GM23338 (cell line): ENCODE data around the gene NEK4. TPM values are rescaled to one million over a fixed set of nuclear protein-coding genes. Genes with fewer than 3 reads are reported as not detected.

Experiments
- ATAC-seq: fragments of 200-7000 bp; cut with Tn5 transposase; 3 replicates; pipeline ENCODE4 v1.9.1; 2020
- DNase-seq: peaks from one replicate; pipeline ENCODE4 v3.0.0-alpha.2; 2015; ENCODE audit warnings: low spot score
- H2AFZ ChIP-seq: fragments of 200-600 bp; sonication (generic); 2 replicates; pipeline ENCODE4 v1.8.0; 2016; ENCODE audit warnings: antibody characterized with exemption, mild to moderate bottlenecking, moderate library complexity
- H3F3A ChIP-seq: fragments of 200-600 bp; sonication (generic); replicated peaks from 2 replicates; pipeline ENCODE4 v1.8.0; 2017; ENCODE audit warnings: antibody characterized with exemption, mixed run types, low read depth
- H3K27ac ChIP-seq: fragments of 200-600 bp; sonication (generic); 2 replicates; pipeline ENCODE4 v1.6.1; 2016; ENCODE audit warnings: low read depth
- H3K27me3 ChIP-seq: fragments of 200-600 bp; sonication (generic); 2 replicates; pipeline ENCODE4 v1.8.0; 2016; ENCODE audit warnings: mild to moderate bottlenecking, mixed run types, moderate library complexity; ENCODE audit not compliant: insufficient read depth
- H3K36me3 ChIP-seq: fragments of 200-600 bp; sonication (generic); 2 replicates; pipeline ENCODE4 v1.8.0; 2016; ENCODE audit warnings: mild to moderate bottlenecking; ENCODE audit not compliant: insufficient read depth
- H3K4me1 ChIP-seq: fragments of 200-600 bp; sonication (generic); 2 replicates; pipeline ENCODE4 v1.8.0; 2016; ENCODE audit warnings: mild to moderate bottlenecking, moderate library complexity; ENCODE audit not compliant: insufficient read depth
- H3K4me2 ChIP-seq: fragments of 200-600 bp; sonication (generic); 2 replicates; pipeline ENCODE4 v1.7.1; 2017; ENCODE audit warnings: mixed run types
- H3K4me3 ChIP-seq: fragments of 200-600 bp; sonication (generic); 2 replicates; pipeline ENCODE4 v1.6.1; 2016; ENCODE audit warnings: mixed run types
- H3K79me2 ChIP-seq: fragments of 200-600 bp; sonication (generic); replicated peaks from 2 replicates; pipeline ENCODE4 v1.8.0; 2017; ENCODE audit warnings: mild to moderate bottlenecking; ENCODE audit not compliant: insufficient read depth
- H3K9me2 ChIP-seq: fragments of 200-600 bp; sonication (generic); 2 replicates; pipeline ENCODE4 v1.8.0; 2017; ENCODE audit not compliant: insufficient read depth
- H4K20me1 ChIP-seq: fragments of 200-600 bp; sonication (generic); replicated peaks from 2 replicates; pipeline ENCODE4 v1.8.0; 2017; ENCODE audit warnings: mild to moderate bottlenecking; ENCODE audit not compliant: insufficient read depth
- H3K27ac Mint-ChIP-seq: 2 replicates; pipeline ENCODE4 v1.8.0; 2020; ENCODE audit warnings: inconsistent platforms, mild to moderate bottlenecking, moderate library complexity, mixed read lengths
- H3K27me3 Mint-ChIP-seq: 3 replicates; pipeline ENCODE4 v1.8.0; 2022; ENCODE audit warnings: low read depth, mild to moderate bottlenecking, moderate library complexity, mixed read lengths, inconsistent platforms; ENCODE audit not compliant: insufficient read depth, poor library complexity
- H3K36me3 Mint-ChIP-seq: 3 replicates; pipeline ENCODE4 v1.8.0; 2021; ENCODE audit warnings: low read depth, mild to moderate bottlenecking, inconsistent platforms, moderate library complexity, mixed read lengths
- H3K4me1 Mint-ChIP-seq: 3 replicates; pipeline ENCODE4 v1.8.0; 2020; ENCODE audit warnings: mild to moderate bottlenecking, inconsistent platforms, mixed read lengths
- H3K4me3 Mint-ChIP-seq: 3 replicates; pipeline ENCODE4 v1.8.0; 2021; ENCODE audit warnings: moderate library complexity, mild to moderate bottlenecking, inconsistent platforms, mixed read lengths
- H3K9me3 Mint-ChIP-seq: 3 replicates; pipeline ENCODE4 v1.8.0; 2020; ENCODE audit warnings: moderate library complexity, mild to moderate bottlenecking, inconsistent platforms, mixed read lengths
- CREB1 ChIP-seq: fragments of 250-450 bp; sonication (Bioruptor Pico); IDR thresholded peaks from 2 replicates; pipeline ENCODE4 v1.5.0; 2020; ENCODE audit warnings: low read depth, mild to moderate bottlenecking, moderate library complexity
- EZH2 ChIP-seq: fragments of 200-600 bp; sonication (generic); IDR thresholded peaks from one replicate; pipeline ENCODE4 v1.8.0; 2017; ENCODE audit warnings: antibody characterized with exemption, mild to moderate bottlenecking, low read depth; ENCODE audit not compliant: unreplicated experiment
- JUNB ChIP-seq: IDR thresholded peaks from one replicate; pipeline ENCODE4 v1.6.1; 2016; ENCODE audit warnings: antibody characterized with exemption; ENCODE audit not compliant: unreplicated experiment
- NANOG ChIP-seq: IDR thresholded peaks from 2 replicates; pipeline ENCODE4 v1.6.1; 2016; ENCODE audit warnings: antibody characterized with exemption, borderline replicate concordance
- POLR2AphosphoS5 ChIP-seq: IDR thresholded peaks from 2 replicates; pipeline ENCODE4 v1.6.1; 2016; ENCODE audit warnings: antibody characterized with exemption, low read depth
- STAT1 ChIP-seq: IDR thresholded peaks from one replicate; pipeline ENCODE4 v1.6.1; 2016; ENCODE audit warnings: antibody characterized with exemption; ENCODE audit not compliant: unreplicated experiment
- ZNF114 ChIP-seq: fragments of 250-450 bp; sonication (Bioruptor Pico); IDR thresholded peaks from 2 replicates; pipeline ENCODE4 v1.5.0; 2020; ENCODE audit warnings: mild to moderate bottlenecking, moderate library complexity
- ZNF331 ChIP-seq: fragments of 250-450 bp; sonication (Bioruptor Pico); IDR thresholded peaks from 2 replicates; pipeline ENCODE4 v1.5.0; 2020; ENCODE audit warnings: low read depth, mild to moderate bottlenecking, moderate library complexity
- polyA plus RNA-seq: library from polyadenylated mRNA; unstranded; fragments of >200 nt; fragmentation: Nextera tagmentation; extraction: Ambion mirVana; gene quantifications from 2 replicates; pipeline ENCODE4 v1.2.1, GENCODE V29; 2016
- total RNA-seq: library from RNA; depleted of rRNA; stranded (reverse); fragments of >200 nt; shearing (Covaris generic); gene quantifications from 2 replicates; pipeline ENCODE4 v1.2.3, GENCODE V29; 2014
- TF ChIP-seq, protein P1 (sequence below): fragments of 250-450 bp; sonication (Bioruptor Pico); IDR thresholded peaks from 2 replicates; pipeline ENCODE4 v1.5.0; 2020; ENCODE audit warnings: mild to moderate bottlenecking, moderate library complexity
- TF ChIP-seq, protein P2 (sequence below), 2 experiments: fragments of 200-600 bp in 1 of 2; sonication (generic) in 1 of 2; conservative IDR thresholded peaks; 2 replicates each; pipeline versions ENCODE4 v1.5.1 to v1.6.1; 2016 to 2017; ENCODE audit warnings: antibody characterized with exemption in 2 of 2, low read depth in 2 of 2, mild to moderate bottlenecking in 2 of 2, moderate library complexity in 1 of 2
- TF ChIP-seq, protein P3 (sequence below): IDR thresholded peaks from one replicate; pipeline ENCODE4 v1.6.1; 2018; ENCODE audit warnings: antibody characterized with exemption; ENCODE audit not compliant: unreplicated experiment

NEK4 gene
- total and polyA plus RNA-seq, 2 experiments from 2014 or later: 8.6 to 42.7 TPM

DNA sequence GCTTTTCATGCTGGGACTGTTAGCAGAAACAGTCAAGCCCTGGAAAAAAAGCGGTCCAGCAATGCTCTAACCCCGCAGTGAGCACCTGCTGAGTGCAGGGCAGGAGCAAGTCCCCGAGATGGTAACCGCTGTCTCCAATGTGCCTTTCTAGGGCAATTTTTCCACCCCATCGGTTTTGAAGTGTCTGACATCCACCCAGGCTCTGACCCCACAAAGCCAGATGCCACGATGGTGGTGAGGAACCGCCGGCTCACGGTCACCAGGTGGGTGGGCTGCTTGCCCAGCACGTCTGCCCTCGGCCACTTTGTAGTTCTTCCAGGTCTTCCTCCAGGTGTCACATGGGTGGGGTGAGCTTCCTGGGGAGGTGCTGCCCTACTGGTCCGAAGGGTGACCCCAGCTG, 20.6 kb upstream of the NEK4 start:
- no peak overlapping the region for H3K4me3 Mint-ChIP-seq
- no peaks in the 10 kb centered on the region for H3K9me2 ChIP-seq
- H3K4me1 Mint-ChIP-seq: no peaks in the 10 kb centered on the region; the same call in 2 of the 3 replicates
- no peaks in the 10 kb centered on the region for H3K27me3 ChIP-seq
- no peak overlapping the region for H3K27ac ChIP-seq
- no peaks in the 10 kb centered on the region; the same call in 2 of the 3 replicates for H3K36me3 Mint-ChIP-seq
- H3K4me2 ChIP-seq: no peak overlapping the region
- no peaks in the 10 kb centered on the region for H3K36me3 ChIP-seq
- no peaks in the 10 kb centered on the region for H4K20me1 ChIP-seq
- H2AFZ ChIP-seq: no peak overlapping the region
- DNase-seq (no peak), ATAC-seq (no peak)
- H3K4me1 ChIP-seq: no peaks in the 10 kb centered on the region
- H3F3A ChIP-seq: no peaks in the 10 kb centered on the region
- H3K27ac Mint-ChIP-seq: no peak overlapping the region
- peaks cover 21% of the 10 kb centered on the region for H3K27me3 Mint-ChIP-seq
- no peak overlapping the region for H3K4me3 ChIP-seq
- H3K79me2 ChIP-seq: no peaks in the 10 kb centered on the region
- TF ChIP-seq POLR2AphosphoS5 (no peak), ZNF114 (CRISPR knock-in tag) (no peak), EZH2 (no peak), CREB1 (CRISPR knock-in tag) (no peak), ZNF331 (CRISPR knock-in tag) (no peak), JUNB (no peak), STAT1 (no peak), NANOG (no peak)
- TF ChIP-seq, protein P1, sequence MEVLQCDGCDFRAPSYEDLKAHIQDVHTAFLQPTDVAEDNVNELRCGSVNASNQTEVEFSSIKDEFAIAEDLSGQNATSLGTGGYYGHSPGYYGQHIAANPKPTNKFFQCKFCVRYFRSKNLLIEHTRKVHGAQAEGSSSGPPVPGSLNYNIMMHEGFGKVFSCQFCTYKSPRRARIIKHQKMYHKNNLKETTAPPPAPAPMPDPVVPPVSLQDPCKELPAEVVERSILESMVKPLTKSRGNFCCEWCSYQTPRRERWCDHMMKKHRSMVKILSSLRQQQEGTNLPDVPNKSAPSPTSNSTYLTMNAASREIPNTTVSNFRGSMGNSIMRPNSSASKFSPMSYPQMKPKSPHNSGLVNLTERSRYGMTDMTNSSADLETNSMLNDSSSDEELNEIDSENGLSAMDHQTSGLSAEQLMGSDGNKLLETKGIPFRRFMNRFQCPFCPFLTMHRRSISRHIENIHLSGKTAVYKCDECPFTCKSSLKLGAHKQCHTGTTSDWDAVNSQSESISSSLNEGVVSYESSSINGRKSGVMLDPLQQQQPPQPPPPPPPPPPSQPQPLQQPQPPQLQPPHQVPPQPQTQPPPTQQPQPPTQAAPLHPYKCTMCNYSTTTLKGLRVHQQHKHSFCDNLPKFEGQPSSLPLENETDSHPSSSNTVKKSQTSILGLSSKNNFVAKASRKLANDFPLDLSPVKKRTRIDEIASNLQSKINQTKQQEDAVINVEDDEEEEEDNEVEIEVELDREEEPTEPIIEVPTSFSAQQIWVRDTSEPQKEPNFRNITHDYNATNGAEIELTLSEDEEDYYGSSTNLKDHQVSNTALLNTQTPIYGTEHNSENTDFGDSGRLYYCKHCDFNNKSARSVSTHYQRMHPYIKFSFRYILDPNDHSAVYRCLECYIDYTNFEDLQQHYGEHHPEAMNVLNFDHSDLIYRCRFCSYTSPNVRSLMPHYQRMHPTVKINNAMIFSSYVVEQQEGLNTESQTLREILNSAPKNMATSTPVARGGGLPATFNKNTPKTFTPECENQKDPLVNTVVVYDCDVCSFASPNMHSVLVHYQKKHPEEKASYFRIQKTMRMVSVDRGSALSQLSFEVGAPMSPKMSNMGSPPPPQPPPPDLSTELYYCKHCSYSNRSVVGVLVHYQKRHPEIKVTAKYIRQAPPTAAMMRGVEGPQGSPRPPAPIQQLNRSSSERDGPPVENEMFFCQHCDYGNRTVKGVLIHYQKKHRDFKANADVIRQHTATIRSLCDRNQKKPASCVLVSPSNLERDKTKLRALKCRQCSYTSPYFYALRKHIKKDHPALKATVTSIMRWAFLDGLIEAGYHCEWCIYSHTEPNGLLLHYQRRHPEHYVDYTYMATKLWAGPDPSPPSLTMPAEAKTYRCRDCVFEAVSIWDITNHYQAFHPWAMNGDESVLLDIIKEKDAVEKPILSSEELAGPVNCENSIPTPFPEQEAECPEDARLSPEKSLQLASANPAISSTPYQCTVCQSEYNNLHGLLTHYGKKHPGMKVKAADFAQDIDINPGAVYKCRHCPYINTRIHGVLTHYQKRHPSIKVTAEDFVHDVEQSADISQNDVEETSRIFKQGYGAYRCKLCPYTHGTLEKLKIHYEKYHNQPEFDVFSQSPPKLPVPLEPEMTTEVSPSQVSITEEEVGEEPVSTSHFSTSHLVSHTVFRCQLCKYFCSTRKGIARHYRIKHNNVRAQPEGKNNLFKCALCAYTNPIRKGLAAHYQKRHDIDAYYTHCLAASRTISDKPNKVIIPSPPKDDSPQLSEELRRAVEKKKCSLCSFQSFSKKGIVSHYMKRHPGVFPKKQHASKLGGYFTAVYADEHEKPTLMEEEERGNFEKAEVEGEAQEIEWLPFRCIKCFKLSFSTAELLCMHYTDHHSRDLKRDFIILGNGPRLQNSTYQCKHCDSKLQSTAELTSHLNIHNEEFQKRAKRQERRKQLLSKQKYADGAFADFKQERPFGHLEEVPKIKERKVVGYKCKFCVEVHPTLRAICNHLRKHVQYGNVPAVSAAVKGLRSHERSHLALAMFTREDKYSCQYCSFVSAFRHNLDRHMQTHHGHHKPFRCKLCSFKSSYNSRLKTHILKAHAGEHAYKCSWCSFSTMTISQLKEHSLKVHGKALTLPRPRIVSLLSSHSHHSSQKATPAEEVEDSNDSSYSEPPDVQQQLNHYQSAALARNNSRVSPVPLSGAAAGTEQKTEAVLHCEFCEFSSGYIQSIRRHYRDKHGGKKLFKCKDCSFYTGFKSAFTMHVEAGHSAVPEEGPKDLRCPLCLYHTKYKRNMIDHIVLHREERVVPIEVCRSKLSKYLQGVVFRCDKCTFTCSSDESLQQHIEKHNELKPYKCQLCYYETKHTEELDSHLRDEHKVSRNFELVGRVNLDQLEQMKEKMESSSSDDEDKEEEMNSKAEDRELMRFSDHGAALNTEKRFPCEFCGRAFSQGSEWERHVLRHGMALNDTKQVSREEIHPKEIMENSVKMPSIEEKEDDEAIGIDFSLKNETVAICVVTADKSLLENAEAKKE (CRISPR knock-in tag): no peak
- TF ChIP-seq, protein P2, sequence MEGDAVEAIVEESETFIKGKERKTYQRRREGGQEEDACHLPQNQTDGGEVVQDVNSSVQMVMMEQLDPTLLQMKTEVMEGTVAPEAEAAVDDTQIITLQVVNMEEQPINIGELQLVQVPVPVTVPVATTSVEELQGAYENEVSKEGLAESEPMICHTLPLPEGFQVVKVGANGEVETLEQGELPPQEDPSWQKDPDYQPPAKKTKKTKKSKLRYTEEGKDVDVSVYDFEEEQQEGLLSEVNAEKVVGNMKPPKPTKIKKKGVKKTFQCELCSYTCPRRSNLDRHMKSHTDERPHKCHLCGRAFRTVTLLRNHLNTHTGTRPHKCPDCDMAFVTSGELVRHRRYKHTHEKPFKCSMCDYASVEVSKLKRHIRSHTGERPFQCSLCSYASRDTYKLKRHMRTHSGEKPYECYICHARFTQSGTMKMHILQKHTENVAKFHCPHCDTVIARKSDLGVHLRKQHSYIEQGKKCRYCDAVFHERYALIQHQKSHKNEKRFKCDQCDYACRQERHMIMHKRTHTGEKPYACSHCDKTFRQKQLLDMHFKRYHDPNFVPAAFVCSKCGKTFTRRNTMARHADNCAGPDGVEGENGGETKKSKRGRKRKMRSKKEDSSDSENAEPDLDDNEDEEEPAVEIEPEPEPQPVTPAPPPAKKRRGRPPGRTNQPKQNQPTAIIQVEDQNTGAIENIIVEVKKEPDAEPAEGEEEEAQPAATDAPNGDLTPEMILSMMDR (conservative IDR thresholded peaks at IDR 0.05; ENCODE audit: low read depth in 2 of 2): no peak
- TF ChIP-seq, protein P3, sequence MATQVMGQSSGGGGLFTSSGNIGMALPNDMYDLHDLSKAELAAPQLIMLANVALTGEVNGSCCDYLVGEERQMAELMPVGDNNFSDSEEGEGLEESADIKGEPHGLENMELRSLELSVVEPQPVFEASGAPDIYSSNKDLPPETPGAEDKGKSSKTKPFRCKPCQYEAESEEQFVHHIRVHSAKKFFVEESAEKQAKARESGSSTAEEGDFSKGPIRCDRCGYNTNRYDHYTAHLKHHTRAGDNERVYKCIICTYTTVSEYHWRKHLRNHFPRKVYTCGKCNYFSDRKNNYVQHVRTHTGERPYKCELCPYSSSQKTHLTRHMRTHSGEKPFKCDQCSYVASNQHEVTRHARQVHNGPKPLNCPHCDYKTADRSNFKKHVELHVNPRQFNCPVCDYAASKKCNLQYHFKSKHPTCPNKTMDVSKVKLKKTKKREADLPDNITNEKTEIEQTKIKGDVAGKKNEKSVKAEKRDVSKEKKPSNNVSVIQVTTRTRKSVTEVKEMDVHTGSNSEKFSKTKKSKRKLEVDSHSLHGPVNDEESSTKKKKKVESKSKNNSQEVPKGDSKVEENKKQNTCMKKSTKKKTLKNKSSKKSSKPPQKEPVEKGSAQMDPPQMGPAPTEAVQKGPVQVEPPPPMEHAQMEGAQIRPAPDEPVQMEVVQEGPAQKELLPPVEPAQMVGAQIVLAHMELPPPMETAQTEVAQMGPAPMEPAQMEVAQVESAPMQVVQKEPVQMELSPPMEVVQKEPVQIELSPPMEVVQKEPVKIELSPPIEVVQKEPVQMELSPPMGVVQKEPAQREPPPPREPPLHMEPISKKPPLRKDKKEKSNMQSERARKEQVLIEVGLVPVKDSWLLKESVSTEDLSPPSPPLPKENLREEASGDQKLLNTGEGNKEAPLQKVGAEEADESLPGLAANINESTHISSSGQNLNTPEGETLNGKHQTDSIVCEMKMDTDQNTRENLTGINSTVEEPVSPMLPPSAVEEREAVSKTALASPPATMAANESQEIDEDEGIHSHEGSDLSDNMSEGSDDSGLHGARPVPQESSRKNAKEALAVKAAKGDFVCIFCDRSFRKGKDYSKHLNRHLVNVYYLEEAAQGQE: no peak
- no peaks in the 10 kb centered on the region for H3K9me3 Mint-ChIP-seq
